ENCODE data around the gene ARSI.
A peak's percentile ranks its signal among the peaks of the same experiment; 100 is the strongest.

Gene ARSI

DNA sequence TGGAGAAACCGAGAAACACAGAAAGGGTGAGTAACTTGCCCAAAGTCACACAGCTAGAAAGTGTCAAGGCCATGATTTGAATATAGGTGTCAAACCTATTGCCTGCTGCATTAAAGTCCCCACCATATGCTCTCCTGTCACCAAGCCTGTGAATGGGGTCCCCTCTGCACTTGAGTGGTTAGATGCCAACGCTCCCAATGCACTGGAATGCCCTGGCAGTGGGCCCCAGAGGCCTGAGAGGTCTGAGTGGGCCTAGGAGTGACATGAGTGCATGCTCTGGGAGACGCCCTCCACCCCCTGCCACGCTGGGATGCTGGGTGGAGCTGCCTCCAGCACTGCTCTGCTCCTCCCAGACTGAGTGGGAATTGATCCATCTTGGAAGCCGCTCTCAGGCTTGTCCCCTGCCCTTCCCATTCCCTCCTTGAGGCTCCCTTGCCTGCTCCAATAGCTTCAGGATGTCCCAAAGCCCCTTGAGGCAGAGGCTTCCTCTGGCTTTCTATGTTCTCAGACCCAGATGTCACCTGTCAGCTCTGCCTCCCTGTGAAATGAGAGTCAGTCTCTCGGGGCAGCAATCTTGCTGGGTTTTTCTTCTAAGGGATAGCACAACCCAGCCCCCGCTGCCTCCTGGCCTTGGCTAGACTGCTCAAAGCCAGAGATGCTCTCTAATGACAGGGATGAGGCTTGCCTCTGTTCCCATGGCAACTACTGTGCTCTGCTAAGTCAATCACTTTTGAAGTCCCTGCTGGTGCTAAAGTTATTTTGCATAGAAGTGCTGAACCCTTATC, 6.6 kb upstream of the ARSI start:
- DNase-seq, result no peak

DNA sequence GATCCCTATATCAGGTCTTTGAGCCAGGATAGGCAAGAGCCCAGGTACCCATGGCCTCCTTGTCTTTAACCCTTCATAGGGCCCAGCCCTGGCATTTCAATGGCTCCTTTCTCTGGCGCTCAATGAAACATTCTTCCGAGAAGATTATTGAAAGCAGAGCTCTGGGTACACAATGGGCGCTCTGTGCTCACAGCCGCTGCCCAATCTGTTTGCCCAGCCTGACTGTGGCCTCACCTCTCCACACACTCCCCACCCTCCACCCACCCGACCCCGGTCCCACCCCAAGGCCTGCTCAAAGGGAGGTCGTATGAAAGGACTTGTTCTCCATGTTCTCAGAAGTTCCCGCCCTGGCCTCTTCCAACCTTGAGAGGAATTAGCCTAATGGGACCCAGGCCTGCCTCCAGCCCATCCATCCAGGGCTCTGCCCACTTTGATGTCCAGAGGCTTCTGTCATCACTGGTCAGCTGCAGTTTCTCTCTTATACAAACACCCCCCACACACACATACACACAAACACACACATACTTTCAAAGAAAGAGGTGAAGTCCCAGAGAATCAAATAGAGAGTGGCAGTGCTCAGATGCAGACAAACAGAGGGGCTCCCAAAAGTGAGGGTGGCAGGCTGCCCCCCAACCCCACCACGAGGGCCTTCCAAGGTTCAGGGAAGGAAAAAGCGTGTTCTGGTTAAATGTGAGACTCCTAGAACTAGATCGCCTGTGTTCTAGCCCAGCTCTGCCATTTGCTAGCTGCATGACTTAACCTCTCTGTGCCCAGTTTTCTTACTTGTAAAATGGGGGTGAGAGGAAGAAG, 5.1 kb upstream of the ARSI start:
- DNase-seq, result no peak

DNA sequence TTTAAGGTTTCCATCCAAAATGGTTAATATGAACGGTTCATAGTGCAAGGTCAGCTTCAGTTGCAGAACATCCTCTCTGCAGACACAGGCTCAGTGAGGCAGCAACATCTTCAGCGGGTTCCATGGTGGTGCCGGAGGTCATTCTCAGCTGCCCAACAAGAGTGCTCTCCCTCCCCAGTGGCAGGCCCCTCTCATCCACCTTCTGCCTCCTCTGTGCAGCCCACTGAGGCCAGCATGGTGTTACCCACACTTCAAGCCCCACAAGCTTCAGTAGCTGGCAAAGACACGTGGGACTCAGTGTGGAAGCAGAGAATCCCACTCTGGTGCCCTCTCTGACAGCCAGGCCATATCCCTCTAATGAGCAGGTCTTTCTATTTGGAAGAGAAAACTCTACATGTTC, 4.1 kb upstream of the ARSI start:
- no peak for DNase-seq

DNA sequence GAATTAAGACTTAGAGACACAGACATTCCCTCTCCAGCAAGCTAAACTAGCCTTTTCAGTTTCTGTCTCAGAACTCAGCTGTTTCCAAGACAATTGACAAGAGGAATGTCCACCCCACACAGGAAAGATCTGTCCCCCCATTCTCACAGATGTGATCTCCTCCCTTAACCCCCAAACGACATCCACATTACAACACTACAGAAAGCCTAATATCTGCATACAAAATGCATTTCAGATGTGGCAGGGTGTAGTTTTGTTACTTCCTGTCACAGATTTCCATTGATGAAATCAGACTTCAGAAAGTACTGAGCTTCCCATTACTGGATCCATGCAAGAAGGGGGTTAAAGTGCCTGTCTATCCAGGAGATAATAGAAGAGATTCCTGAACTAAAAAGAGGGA, 2.9 kb upstream of the ARSI start:
- DNase-seq, result no peak

DNA sequence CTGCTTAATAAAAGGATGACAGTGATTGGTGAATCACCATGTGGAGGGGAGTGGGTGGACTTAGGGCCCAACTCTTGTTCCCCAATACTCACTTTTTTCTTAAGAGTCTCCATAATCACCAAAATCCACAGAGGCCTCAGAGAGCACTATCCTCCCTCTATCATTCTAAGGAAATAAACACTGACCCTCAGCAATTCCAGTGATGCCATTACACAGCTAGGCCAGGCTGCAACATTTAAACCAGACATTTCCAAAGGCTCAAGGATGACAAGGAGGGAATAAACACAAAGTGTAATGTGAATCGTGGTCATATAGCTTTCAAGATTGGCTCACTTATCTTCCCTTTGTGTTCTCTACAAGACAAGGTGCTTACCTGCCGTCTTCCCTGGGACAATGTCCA, 2.4 kb upstream of the ARSI start:
- no peak for DNase-seq

DNA sequence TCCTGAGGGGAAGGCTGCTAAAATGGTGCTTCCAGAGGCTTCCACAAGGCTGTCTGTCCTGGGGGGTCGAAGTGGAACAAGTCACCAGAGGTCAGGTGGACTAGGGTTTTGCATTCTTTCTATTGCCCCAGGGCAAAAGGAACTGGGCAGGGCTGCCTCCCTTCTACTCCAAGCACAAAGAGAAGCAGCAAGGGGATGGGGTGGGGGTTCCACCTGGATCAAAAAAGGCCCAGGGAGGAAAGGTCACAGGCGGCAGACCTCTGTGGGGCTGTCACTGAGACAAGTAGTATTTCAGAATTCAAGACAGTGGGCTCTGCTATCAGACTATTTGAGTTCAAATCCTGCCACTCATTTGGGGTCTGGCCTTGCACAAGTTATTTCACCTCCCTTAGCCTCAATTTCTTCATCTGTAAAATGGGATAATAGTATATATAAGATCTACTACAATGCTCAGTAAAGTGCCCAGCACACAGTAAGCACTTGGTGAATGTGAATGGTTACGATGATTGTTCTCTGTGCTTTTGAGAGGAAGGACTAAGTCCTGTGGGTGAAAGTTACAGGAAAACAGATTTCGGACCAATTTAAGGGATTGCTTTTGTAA, 1.9 kb upstream of the ARSI start:
- DNase-seq, result no peak

DNA sequence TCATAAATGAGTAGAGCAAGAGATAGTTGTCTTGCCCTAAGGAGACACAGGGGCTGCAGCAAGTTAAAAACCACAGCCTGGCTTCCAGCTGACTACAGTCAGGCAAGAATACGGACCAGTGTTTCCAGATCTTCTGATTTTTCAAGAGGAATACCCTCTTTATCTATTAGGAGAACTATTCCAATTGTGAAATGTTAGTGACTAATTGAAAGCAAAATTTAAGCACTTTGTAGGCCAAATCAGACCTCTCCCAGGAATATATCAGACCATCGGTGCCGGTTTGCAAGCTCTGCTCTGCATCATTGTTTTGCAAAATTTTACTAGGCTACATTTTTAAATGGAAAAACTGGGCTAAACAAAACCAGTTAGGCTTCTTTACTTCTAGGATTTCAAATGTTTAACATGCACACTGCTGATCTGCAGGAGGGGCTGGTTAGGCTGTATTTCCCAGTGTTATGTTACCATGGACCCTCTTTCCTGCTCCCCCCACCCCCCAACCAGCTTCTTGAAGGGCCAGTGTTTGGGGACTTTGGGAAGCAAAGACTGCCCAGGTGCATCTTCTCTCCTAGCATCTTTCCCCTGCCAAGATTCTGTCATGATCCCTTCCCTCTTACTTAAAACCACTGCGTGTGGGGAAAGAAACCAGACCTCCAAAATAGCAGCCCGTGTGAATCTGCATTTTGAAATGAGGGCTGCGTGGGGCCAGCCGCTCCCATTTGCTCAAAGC, 1.1 kb upstream of the ARSI start:
- peak; percentile 37 for DNase-seq

DNA sequence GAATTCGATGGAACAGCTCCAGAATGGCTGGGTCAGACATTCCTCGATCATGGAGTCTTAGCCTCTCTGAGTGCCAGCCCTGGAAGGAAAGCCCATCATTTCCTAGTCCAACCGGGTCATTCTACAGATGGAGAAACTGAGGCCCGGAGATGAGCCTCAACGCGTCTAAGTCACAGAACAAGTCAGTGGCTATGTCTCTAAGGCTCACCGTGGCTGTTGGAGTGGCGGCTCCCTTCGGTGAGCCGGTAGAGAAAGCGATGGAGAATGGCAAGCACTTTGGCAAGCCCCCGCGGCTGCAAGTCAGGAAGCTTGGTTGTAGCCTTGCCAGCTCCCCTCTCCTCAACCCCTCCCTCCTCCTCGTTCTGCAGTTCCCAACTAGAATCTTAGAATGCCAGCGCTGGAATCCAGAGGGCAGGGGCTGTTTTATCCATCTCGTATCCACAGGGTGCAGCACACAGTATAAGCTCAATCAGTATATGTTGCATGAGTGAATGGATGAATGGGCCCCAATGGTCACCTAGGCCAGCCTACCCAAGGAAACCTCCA, 438 bp upstream of the ARSI start:
- DNase-seq, result peak; percentile 39

DNA sequence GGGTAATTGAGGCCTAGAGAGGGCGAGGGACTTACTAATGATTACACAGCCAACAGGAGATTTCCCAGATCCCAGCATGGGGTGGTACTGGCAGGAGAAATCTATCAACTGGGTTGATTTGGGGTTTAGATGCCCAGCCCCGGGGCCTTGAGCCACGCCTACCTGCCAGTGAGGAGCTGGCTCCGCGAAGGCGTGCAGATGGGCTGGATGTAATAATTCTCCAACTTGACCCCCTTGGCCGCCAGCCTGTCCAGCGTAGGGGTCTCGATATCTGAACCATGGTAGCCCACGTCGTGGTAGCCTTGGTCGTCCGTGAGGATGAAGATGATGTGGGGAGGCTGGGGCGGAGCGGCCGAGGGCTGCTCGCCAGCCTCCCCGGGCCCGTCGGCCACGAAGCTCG, 804 bp downstream of the ARSI start:
- no peak for DNase-seq

DNA sequence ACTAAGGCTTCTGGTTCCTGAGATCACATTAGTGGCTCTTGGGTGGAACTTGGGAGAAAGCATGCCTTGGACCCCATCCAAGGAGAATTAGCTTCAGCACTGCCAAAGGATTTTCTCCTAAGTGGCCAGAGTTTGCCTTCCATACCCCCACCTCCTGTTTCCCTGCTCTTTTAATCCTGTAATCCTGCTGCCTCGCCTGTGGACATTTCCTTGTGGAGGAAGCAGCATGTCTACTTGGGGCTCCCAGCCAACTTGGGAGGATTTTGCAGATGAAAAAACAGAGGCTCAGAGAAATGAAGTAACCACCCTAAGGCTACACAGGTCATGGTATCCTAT, 1.6 kb downstream of the ARSI start:
- DNase-seq, result no peak

DNA sequence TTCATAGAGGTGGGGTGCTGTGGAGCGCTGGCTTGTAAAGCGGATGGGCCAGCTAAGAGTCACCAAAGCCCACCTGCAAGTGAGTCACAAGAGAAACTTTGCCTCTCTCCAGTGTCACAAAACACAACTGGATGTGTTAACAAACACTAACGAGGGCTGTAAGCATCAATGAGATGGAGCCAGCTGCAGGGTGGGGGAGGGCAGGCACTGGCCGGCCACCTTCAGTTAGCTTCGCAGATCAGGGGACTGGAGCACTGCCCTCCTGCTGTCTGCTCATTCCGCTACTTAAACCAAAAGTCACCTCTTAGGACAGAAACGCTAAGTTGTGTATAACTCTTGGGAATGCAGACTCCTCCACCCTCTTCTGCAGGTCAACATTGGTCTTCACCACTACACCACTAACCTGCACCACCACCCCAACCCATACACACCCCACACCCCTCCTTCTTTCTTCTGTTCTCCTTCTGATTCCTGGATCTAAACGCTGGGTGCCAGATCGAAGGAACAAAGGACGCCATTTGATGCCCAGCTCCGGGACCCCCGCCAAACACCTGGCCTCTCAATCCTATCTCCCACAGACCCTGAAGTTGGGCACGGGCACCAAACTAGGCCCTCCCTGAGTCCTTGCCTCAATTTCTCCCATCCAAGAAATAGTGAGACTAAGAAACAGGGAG, 2.1 kb downstream of the ARSI start:
- DNase-seq, result no peak

DNA sequence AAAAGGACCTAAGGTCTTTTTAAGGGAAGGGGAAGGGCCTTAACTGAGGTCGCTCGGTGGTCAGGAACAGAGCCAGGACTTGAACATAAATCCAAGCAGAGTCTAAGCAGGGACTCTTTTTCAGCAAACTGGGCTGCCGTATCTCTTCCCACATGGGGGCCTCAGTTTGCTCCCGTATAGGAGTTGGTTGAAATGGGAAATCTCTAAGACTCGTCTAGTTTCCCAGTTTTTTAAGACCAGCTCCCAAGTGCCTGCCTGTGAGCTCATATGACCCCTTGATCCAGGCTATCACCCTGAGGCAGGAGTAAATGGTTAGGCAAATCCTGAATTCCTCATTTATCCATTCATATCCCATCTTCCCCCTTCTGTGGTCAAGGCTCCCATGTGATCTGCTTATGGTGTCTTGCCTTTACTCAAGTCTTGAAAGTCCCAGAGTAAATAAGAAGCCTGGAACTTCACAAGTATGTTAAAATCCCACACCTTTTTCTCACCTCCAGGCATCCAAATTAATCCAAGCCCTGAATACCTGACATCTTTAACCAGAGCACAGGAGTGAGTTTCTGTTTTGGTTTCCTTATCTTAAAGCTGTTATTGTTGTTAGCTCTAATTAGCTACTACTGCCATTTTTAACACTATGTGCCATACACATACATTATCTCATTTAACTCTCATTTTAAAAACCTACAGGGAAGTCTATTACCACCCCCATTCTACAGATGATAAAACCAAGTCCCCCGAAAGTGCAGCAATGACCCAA, 3.0 kb downstream of the ARSI start:
- no peak for DNase-seq

DNA sequence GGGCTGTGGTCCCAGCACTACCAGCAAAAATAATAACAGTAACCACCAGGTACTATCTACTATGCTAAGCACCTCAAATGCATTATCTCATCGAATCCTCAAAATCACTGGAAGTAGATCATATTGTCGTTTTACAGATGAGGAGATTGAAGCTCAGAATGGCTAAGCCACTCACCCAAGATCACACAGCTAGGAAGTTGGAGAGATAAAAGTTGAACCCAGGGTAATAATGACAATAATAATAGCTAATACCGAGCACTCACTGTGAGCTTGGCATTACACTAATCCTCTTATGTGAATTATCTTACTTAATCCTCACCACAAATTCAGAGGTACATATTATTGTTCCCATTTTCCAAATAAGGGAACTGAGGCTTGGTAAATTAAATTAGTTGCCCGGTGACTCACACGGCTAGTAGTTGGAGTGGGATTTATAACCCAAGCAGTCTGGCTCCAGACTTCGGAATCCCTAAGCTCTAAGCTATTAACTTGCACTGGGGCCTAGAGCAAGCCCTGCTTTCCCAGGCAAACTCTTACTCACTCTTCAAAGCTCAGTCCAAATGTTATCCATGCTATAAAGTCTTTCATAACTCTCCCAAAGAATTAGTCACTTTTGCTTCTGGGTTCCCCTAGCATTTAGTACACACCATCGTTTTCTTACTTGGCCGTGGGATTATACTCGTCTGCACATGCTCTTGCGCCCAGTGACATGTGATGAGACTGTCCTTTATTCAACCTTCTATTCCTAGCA, 3.8 kb downstream of the ARSI start:
- DNase-seq, result no peak

DNA sequence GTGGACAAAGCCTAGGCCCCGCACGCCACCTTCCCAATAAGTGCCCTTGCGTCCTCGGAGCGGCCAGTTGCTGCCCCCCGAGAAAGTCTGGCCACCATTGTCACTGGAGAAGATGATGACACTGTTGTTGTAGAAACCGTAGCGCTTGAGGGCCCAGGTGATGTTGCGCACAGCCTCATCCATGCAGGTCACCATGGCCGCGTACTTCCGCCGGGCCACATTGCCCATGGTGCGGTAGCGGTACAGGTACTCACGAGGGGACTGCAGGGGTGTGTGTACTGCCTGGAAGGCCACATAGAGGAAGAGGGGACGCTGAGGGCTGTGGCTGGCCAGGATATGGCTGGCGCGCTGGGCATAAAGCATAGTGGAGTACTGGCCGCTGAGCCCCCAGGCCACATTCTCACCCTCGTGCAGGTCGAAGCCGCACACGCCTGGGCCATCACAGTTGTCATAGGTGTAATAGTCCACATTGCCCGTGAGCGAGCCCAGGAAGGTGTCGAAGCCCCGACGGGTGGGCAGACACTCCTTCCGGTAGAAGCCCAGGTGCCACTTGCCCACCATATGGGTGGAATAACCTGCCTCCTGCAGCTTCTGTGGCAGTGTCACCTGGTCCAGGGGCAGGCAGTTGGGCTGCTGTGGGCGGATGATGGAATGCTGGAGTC, 4.6 kb downstream of the ARSI start:
- no peak for DNase-seq

DNA sequence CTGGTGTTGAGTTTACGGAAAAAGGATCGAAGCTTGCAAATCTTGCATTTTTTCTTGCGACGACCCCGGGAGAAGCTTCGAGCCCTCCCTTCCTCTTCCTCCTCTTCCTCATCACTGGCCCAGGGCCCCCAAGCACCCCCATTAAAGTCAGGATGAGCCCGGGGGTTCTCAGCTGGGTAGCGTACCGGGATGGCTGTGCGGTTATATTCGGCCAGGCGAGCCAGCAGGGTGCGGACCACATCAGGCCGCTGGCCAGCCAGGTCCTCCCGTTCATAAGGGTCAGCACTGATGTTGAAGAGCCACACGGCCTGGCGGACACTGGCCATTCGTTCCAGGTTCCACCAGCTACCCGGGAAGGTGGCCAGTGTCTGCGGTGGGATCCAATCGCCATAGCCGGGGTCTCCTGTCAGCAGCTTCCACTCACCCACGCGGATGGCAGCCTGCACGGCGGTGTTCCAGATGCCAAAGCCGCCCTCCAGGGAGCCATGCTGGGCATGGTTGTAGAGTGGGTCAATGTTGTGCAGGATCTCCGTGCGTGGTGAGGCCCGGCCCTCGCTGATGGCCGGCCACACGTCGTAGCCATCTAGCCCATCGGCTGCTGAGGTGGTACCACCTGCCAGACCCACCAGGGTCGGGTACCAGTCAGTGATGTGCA, 5.3 kb downstream of the ARSI start:
- DNase-seq, result no peak

DNA sequence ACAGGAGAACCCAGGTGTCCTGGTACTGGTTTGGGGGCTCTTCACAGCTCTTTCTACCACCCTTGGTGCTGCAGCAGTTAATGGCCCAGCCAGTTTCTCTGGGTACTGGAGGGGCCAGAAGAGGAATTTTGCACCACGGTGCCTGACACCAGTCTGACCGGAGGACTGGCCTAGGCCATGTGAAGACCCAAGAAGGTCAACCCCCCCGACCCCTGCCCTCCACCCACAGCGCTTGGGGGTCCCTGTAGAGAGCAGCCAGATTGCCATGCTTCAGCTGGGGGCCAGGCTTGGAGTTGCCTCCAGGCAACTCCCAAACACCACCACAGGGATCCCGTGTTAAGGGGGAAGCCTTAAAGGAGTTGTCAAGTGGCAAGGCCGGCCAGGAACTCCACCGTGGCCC, 6.2 kb downstream of the ARSI start:
- no peak for DNase-seq

DNA sequence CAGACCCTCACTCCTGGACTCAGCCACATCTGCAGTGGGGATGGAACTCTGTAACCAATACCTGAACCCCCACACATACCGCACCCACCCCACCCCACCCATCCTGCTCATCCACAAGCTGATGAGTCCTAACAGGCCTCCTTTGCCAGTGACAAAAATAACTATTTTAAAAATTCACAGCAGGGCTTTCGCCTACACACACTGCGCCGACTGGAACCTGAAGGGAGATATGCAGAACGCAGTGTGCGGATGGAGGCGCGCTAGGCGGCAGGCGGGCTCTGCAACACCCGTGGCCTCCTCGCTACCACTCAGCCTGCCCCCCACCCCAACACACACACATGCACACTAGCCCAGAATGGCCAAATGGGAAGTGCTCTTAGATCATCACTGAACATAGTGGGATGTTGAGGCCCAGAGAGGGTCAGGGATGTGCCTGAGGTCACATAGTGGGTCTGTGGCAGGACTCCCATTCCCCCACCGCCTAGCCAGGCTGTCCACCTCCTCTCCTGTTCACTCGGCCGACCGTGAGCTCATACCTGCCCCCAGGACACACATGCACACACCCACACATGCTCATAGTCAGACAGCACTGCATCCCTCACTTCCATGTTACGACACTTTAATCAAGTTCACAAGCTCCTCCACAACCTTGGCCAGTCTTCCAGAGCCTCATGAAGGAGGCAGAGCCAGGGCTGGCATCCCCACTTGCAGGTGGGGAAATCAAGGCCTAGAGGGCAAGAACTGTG, 6.8 kb downstream of the ARSI start:
- DNase-seq, result no peak

DNA sequence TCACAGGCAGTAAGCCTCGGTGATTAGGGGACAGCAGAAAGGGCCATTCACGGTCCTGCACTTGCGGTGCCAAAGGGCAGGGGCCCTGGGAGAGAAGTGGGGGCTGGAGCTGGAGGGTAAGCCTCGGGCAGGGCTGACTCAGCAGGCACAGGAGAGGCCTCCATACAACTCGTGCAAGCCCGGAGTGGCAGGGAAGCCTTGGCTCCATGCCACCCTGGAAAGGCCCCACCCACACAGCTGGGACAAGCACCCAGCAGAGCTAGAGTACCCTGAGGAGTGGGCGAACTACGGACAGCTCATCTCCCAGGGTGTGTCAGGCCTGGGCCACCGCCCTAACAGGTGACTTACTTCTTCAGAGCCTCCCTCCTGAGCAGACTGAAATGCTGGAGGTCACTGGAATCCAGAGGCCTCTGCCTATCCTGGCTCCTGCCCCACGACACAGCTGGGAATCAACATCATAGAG, 7.5 kb downstream of the ARSI start:
- no peak for DNase-seq

Measured in right kidney (tissue), 1 donor.